COLO668 (cell line): ENCODE results near the gene ADD1.
A peak's percentile ranks its signal among the peaks of the same experiment; 100 is the strongest.

Experiments
- DNase-seq: peaks from one replicate; lab custom pipeline; 2025; ENCODE audit not compliant: unreplicated experiment; lab: John Stamatoyannopoulos, UW

The ADD1 gene

GRCh38 chr4:2879026-2879425 lies 35.4 kb downstream of the ADD1 start:
- no peak for DNase-seq

GRCh38 chr4:2881431-2881830 lies 37.8 kb downstream of the ADD1 start:
- no peak for DNase-seq

- DNase-seq: no peak
These were observed 38.7 kb downstream of the ADD1 start for GRCh38 chr4:2882341-2882740.

GRCh38 chr4:2886161-2886560 lies 42.5 kb downstream of the ADD1 start:
- DNase-seq: no peak

DNA sequence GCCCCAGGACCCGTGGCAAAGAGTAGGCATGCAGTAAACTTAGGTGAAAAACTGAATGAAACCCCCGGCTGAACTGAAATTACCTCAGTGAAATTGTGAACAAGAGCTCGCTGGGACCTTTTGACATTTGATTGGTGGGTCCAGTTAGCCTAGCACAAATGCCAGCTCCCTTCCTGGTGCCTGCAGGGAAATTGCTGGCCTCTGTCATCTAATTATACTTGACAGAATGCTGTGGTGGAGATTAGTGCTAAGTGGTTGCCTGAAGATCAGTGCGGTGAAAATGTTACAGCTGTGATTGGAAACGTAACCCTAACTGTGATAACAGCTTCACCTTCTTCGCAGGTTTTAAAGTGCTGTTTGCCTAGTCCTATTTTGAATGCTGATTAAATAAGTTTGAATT lies 43.0 kb downstream of the ADD1 start:
- DNase-seq: no peak

- DNase-seq: no peak
These were observed 43.7 kb downstream of the ADD1 start for GRCh38 chr4:2887343-2887742.

- no peak for DNase-seq
These were observed 45.2 kb downstream of the ADD1 start for GRCh38 chr4:2888886-2889285.

DNA sequence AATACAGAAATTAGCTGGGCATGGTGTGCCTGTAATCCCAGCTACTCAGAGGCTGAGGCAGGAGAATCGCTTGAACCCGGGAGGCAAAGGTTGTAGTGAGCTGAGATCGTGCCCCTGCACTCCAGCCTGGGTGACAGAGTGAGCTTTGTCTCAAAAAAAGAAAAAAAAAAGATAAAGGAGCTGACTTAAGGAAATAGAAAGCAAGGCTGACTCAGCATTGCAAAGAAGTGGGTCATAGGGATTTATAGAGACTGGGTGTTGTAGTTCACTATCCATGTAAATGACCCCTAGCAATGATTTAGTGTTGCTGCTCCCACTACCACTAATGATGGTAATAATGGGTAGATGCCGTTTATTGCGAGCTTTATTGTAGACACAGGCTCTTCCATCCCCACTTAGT lies 47.6 kb downstream of the ADD1 start:
- DNase-seq: no peak

DNA sequence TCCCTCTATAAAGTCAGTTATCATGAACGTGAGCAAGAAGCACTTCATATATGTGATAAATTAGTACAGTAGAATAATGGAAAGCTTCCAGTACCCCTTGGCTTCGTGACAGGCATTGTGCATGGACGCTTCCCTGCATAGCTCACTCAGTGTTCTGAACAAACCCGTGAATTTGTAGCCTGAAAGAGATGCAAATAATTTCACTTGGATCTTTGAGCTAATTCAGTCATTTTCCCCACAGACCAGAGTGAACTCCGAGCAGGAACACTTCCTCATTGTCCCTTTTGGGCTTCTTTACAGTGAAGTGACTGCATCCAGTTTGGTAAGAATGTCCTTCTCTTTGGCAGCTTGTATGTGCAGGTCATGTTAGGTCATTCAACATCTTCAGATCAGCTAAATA lies 50.1 kb downstream of the ADD1 start:
- no peak for DNase-seq

DNA sequence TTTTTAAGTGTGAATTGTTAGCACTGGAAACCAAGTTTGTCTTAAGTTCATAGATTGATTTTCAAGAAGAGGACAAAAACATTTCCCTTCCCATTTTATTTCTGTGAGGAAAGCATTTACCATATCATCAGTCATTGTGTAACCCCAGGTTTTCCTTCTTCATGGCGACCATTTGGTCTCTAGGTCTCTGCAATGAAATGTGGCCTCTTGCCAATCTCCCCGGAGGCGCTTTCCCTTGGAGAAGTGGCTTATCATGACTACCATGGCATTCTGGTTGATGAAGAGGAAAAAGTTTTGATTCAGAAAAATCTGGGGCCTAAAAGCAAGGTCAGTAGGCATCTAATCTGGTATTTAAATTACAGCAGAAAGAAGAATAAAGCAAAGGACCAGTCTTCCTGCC lies 54.4 kb downstream of the ADD1 start:
- DNase-seq: no peak

DNA sequence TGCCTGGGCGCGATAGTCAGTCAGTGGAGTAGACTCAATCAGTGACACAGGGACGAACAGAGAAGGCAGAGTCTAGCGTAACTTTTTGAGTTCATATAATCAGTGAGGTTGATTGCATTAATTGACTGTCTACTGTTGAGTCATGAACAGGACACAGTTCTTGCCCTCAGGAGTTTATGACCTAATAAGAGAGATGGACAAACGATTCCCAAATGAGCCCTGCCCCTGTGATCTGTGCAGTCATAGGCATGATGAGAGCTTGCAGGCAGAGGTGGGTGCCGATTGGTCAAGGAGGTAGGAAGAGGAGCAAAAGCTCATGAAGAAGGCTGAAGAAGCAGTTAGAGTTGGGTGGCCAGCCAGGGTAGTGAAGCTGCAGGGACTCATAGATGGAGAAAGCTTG lies 57.1 kb downstream of the ADD1 start:
- no peak for DNase-seq

DNA sequence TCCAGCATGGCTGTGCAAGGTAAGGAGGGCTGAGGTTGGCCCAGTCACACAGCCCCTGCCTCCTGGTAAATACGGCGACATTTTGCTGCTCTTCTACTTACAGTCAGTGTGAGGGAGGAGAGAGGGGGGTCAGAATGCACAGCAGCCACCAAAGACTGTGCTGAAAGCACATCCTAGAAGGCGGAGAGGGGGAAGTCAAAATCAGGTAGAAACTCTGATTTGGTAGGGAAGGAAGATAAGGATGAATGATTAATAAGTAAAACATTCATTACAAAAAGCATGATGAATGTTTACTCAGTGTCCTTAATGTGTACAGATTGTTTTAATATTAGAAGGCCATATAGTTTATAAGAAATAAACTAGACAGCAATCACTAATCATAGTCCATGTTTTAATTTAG lies 57.5 kb downstream of the ADD1 start:
- no peak for DNase-seq

DNA sequence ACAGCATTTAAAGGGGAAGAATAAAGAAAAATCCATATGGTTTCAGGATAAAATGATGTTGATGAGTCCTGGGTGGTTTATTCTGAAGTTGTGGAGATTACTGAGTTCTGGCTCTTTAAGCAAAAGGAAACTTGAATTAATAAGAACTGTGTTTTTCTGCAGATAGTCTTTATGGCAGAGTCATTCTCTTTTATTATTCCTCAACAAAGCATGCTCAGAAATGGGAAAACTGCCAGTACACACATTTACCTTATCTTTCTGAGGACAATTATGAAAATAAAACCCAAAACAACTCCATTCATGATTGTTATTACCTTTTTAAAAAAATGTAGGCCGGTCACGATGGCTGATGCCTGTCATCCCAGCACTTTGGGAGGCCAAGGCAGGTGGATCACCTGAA lies 58.5 kb downstream of the ADD1 start:
- no peak for DNase-seq

DNA sequence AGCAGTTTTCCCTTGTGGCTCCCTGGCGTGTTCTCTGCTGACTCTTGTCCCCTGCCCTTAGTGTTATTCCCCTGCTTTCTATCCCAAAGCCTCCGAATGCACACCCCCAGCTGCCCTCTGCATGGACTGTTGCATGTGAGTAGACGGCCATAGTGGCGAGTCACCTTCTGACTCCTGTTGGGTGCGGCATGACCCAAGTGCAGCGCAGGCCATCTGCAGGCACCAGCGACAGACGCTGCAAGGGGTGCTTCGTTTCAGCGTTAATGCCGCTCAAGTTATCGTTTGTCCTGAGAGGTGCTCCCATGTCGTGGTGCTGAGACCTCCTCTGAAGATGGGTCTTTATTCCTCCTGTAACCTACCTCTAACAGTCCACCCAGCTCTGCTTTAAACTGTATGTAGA lies 61.9 kb downstream of the ADD1 start:
- DNase-seq: no peak

GRCh38 chr4:2906218-2906617 lies 62.6 kb downstream of the ADD1 start:
- no peak for DNase-seq

GRCh38 chr4:2907226-2907625 lies 63.6 kb downstream of the ADD1 start:
- peak; percentile 35 for DNase-seq

DNA sequence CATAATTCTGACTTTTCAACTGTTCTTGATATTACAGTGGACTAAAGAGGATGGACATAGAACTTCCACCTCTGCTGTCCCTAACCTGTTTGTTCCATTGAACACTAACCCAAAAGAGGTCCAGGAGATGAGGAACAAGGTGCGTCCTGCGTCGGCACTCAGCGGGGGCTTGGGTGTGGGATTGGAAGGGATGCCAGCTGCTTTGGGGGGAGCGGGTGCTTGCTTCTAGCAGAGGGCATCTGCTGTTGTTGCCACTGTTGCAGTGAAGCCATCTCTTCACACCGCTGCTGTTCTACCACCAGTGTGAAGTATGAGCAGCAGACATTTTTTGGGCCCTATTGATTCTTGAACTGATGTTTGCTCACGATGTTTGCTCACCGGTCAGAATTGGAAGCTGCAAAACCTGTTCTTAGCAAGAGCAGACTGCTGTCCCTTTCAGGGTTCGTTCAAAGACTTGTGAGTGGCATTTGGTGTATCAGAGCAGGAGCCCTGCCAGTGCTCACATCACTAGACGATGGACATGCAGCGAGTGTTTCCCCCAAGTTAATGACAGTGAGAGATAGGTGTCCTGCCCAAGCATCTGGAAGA lies 64.2 kb downstream of the ADD1 start:
- peak; percentile 67 for DNase-seq

GRCh38 chr4:2908686-2909085 lies 65.0 kb downstream of the ADD1 start:
- DNase-seq: no peak

- DNase-seq: no peak
These were observed 65.9 kb downstream of the ADD1 start for GRCh38 chr4:2909583-2909982.

- no peak for DNase-seq
These were observed 66.8 kb downstream of the ADD1 start for GRCh38 chr4:2910409-2910808.

GRCh38 chr4:2911868-2912267 lies 68.2 kb downstream of the ADD1 start:
- DNase-seq: no peak

DNA sequence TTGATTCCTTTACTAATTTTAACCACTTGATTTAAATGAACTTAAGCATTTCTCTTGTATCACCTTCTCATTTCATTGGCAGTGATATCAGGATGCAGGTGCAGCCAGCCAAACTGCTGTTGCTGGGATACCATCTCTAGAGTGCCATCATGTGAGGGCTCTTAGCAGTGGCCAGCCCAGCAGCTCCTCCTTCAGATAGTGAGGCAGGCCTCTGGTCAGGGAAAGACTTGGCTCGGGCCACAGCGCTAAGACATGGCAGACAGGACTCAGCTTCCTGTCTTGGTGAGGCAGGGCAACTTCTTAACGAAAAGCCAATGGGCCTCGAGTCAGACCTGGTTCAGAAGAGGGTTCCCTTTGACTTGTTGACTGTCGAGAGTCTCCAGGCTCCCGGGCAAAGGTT lies 69.5 kb downstream of the ADD1 start:
- peak; percentile 37 for DNase-seq

DNA sequence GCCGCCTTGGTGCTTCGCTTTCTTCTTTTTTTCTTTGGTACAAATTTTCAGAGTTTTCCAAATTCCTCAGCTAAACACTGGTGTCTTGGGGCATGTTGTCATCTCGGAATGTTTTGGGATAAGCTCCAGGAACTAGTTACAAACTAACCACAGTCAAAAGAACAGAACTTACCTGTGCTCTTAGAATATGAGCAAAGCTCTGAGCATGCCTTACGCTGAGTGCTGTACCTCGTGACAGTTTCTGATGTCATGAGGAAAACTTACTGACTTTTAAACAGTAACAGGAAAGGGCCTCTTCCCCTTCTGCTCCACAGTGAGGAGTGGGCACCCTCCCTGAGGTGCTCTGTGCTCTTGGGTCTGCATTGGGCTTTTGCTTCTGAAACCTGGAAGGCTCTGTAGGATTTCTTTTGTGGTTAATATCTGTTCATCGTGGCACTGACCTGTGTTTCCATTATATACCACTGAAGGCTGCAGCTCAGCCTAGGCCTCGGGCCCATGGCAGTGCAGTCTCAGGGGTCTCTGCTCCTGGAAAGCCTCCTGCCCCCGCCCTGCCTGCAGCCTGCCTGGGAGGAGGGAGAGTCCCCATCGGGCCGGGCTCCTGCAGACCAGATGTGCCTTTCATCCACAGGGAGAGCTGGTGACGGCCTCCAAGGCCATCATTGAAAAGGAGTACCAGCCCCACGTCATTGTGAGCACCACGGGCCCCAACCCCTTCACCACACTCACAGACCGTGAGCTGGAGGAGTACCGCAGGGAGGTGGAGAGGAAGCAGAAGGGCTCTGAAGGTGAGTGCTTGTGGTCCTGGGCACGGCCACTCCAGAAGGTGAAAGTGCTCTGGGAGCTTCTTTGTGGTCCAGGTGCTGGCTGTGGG lies 70.8 kb downstream of the ADD1 start:
- DNase-seq: no peak
